Tibial nerve (tissue), 4 donors: ENCODE data around the gene CD247. TPM values are rescaled to one million over a fixed set of nuclear protein-coding genes. Genes with fewer than 3 reads are reported as not detected.

Experiments used
- DNase-seq, 2 donors: peaks; one replicate each; pipeline ENCODE4 v3.0.0-alpha.2; 2019; ENCODE audit warnings: low spot score in 2 of 2
- H3K27ac ChIP-seq, 4 donors: fragments of 200-600 bp; sonication (generic) in 3 of 4; one replicate each; pipeline ENCODE4 v1.5.1; 2017 to 2019; ENCODE audit warnings: mild to moderate bottlenecking in 1 of 4
- H3K27me3 ChIP-seq, 2 donors: fragments of 200-600 bp; sonication (generic) in 1 of 2; one replicate each; pipeline versions ENCODE4 v1.5.1 to v1.6.0; 2017 to 2019
- H3K36me3 ChIP-seq, 3 donors: fragments of 200-600 bp; sonication (generic); one replicate each; pipeline ENCODE4 v1.5.1; 2018 to 2019
- H3K4me1 ChIP-seq, 4 donors: fragments of 200-600 bp; sonication (generic) in 3 of 4; one replicate each; pipeline ENCODE4 v1.5.1; 2017 to 2019
- H3K4me3 ChIP-seq, 4 donors: fragments of 200-600 bp; sonication (generic) in 3 of 4; one replicate each; pipeline ENCODE4 v1.5.1; 2017 to 2019; ENCODE audit warnings: mild to moderate bottlenecking in 1 of 4, moderate library complexity in 1 of 4
- H3K9me3 ChIP-seq, 4 donors: fragments of 200-600 bp; sonication (generic) in 3 of 4; one replicate each; pipeline ENCODE4 v1.5.1; 2017 to 2019
- EP300 ChIP-seq, 2 donors: sonication (generic); formaldehyde crosslinking; IDR thresholded peaks; one replicate each; pipeline ENCODE4 v1.6.1; 2017; ENCODE audit warnings: antibody characterized with exemption in 2 of 2, mild to moderate bottlenecking in 1 of 2
- POLR2A ChIP-seq, 2 donors: fragments of 450-650 bp; IDR thresholded peaks; one replicate each; pipeline ENCODE4 v1.6.1; 2017; ENCODE audit warnings: antibody characterized with exemption in 2 of 2, mild to moderate bottlenecking in 2 of 2, moderate library complexity in 2 of 2
- WGBS, 2 donors: methylation state at CpG; one replicate each; pipeline ENCODE4 v1.1.5; 2018; 5-methylcytosine and 5-hydroxymethylcytosine counted together
- total RNA-seq, 4 donors: library from RNA; depleted of rRNA; stranded (reverse); fragments of >200 nt; gene quantifications; one replicate each; pipeline ENCODE4 v1.1.0, GENCODE V29; 2016
- TF ChIP-seq, protein P1 (sequence below), 5 experiments: fragments of 200-600 bp in 3 of 5; fragments of 450-650 bp in 2 of 5; sonication (generic) in 3 of 5; IDR thresholded peaks; one replicate each; pipeline ENCODE4 v1.5.1; 2016 to 2019; ENCODE audit warnings: antibody characterized with exemption in 5 of 5, mild to moderate bottlenecking in 3 of 5, moderate library complexity in 2 of 5

The CD247 gene
- total RNA-seq, 4 donors from 2014 or later, result 1.2 to 1.5 (median 1.4) TPM; not detected in 1

DNA sequence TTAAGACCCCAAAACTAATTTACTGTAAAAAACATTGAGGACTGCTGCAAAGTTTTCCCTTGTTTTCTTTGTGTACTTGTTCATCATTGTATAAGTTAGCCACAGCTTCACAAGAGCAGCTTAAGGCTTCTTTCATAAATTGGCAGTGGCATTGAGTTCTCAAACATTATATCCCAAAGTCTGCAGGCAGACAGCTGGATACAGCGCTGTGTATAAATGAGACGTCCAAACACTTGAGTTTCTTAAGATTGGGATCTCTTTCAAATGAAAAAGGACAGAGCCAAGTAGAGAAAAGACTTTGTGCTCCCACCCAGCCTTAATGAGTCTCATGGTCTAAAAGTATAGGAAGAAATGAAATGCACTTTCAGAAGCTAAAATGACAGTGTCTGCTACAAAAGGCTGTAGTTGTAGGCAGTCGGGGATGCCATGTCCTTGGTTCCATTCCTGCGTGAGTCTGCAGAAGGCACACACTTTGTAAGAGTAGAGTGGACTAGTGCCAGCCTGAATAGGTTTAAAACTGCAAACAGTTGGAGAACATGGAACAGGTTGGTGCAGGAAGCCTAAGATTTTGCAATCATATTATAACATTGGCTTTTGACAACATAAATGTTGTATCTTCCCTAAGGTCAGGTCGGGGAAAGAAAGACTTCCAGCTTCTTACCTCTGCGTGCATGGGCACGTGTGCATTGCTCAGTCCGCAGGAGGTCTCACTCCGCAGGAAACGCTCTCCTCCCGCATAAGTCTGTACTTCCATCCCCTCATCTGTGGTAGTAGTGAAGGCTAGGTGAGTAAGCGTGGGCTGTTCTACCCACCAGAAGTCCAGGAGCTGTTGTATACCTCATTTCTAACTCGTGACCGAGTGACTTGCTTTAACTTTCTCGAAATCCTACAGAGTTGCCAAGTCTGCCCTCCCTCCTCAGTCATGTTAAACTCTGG, 94.4 kb downstream of the CD247 start:
- no peaks in the 10 kb centered on the region for H3K9me3 ChIP-seq
- peaks cover 0 to 3% (median 0%) of the 10 kb centered on the region in 4 donors for H3K4me1 ChIP-seq
- 85 to 89% methylated on average over 15 of the region's 15 CpGs for WGBS, 2 donors
- H3K27ac ChIP-seq, result no peak overlapping the region
- DNase-seq, result no peak
- H3K4me3 ChIP-seq, result no peak overlapping the region
- no peak for TF ChIP-seq POLR2A (IDR thresholded peaks at IDR 0.05)
- no peak for TF ChIP-seq EP300 (IDR thresholded peaks at IDR 0.05)
- TF ChIP-seq, protein P1, sequence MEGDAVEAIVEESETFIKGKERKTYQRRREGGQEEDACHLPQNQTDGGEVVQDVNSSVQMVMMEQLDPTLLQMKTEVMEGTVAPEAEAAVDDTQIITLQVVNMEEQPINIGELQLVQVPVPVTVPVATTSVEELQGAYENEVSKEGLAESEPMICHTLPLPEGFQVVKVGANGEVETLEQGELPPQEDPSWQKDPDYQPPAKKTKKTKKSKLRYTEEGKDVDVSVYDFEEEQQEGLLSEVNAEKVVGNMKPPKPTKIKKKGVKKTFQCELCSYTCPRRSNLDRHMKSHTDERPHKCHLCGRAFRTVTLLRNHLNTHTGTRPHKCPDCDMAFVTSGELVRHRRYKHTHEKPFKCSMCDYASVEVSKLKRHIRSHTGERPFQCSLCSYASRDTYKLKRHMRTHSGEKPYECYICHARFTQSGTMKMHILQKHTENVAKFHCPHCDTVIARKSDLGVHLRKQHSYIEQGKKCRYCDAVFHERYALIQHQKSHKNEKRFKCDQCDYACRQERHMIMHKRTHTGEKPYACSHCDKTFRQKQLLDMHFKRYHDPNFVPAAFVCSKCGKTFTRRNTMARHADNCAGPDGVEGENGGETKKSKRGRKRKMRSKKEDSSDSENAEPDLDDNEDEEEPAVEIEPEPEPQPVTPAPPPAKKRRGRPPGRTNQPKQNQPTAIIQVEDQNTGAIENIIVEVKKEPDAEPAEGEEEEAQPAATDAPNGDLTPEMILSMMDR (IDR thresholded peaks at IDR 0.05), result no peak
- H3K27me3 ChIP-seq, result no peaks in the 10 kb centered on the region
- H3K36me3 ChIP-seq, result peaks cover 0 to 11% (median 0%) of the 10 kb centered on the region in 3 donors

- H3K36me3 ChIP-seq, result peaks cover 0 to 28% (median 0%) of the 10 kb centered on the region in 3 donors
- H3K4me1 ChIP-seq, result peaks cover 0 to 10% (median 1%) of the 10 kb centered on the region in 4 donors
- TF ChIP-seq, protein P1 (IDR thresholded peaks at IDR 0.05), result no peak
- TF ChIP-seq EP300 (IDR thresholded peaks at IDR 0.05) (no peak), POLR2A (IDR thresholded peaks at IDR 0.05) (no peak)
- no peaks in the 10 kb centered on the region for H3K27me3 ChIP-seq
- H3K9me3 ChIP-seq, result no peaks in the 10 kb centered on the region
- 41 to 52% methylated on average over 3 of the region's 3 CpGs for WGBS, 2 donors
- no peak overlapping the region for H3K27ac ChIP-seq
- no peak for DNase-seq
- no peak overlapping the region for H3K4me3 ChIP-seq
These were observed 97.8 kb downstream of the CD247 start for GRCh38 chr1:167420510-167420909.

DNA sequence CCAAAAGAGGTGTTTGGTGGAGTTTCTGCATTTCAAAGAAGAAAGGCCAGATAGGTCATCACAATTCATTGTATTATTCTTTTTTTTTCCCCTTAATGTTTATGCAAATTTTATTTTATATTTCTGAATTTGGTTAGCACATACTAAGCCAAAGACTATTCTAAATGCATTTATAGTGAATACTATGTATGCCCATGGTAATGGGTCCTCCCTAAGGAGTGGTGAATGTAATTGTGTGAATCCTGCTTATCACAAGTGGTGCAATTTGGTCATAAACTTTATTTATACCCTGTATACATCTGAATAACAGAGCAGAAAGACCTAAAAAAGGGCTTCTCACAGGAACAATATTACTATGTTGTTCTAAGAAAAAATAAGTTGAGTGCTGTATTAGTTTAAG, 99.1 kb downstream of the CD247 start:
- no peaks in the 10 kb centered on the region for H3K9me3 ChIP-seq
- H3K4me3 ChIP-seq, result no peak overlapping the region
- H3K27ac ChIP-seq, result no peak overlapping the region
- TF ChIP-seq POLR2A (IDR thresholded peaks at IDR 0.05), result no peak
- no peak for TF ChIP-seq EP300 (IDR thresholded peaks at IDR 0.05)
- TF ChIP-seq, protein P1 (IDR thresholded peaks at IDR 0.05), result no peak
- no peak for DNase-seq
- no peaks in the 10 kb centered on the region for H3K27me3 ChIP-seq
- peaks cover 0 to 37% (median 0%) of the 10 kb centered on the region in 3 donors for H3K36me3 ChIP-seq
- peaks cover 0 to 7% (median 1%) of the 10 kb centered on the region in 4 donors for H3K4me1 ChIP-seq

DNA sequence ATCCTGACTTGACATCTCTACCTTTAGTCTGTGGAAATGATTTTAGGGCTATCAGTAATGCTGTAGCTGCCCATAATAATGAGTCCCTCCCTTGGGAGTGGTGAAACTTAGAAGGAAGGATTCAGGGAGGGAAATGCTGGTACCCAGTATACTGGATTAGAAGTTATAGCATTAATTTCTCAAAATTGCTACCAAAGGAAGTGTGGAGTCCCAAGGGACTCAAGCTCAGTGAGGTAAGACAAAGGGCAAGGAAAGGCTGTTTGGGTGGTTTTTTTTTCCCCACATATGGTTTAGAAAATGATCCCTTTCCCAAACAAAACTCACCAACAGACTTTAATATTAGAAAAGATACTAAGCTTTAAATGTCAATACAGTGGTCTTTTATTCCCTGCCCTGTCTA, 99.9 kb downstream of the CD247 start:
- peaks cover 0 to 34% (median 0%) of the 10 kb centered on the region in 3 donors for H3K36me3 ChIP-seq
- H3K27me3 ChIP-seq, result no peaks in the 10 kb centered on the region
- no peak for DNase-seq
- TF ChIP-seq, protein P1 (IDR thresholded peaks at IDR 0.05), result no peak
- TF ChIP-seq EP300 (IDR thresholded peaks at IDR 0.05) (no peak), POLR2A (IDR thresholded peaks at IDR 0.05) (no peak)
- no peak overlapping the region for H3K27ac ChIP-seq
- H3K4me1 ChIP-seq, result peaks cover 0 to 7% (median 1%) of the 10 kb centered on the region in 4 donors
- H3K4me3 ChIP-seq, result no peak overlapping the region
- H3K9me3 ChIP-seq, result no peaks in the 10 kb centered on the region

DNA sequence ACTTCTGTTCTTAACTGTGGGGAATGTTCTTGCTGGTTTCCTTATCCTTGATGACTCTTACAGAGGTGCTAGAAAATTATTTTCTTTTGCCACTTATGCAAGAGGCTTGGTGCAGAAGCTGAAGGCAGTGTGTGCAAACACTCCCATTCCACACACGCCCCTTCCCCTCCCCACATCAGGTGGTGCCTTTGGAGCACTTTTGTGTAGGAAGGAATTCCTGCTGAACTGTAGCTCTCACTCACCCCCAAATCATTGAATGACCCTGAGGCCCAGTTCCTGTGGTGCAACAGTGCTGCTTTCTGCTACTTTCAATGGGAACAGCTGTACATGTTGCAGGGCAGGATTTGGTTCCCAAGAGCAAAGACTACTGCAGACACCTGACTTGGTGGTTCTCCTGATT, 101.8 kb downstream of the CD247 start:
- TF ChIP-seq EP300 (IDR thresholded peaks at IDR 0.05) (no peak), POLR2A (IDR thresholded peaks at IDR 0.05) (no peak)
- TF ChIP-seq, protein P1 (IDR thresholded peaks at IDR 0.05), result no peak
- peaks cover 0 to 7% (median 1%) of the 10 kb centered on the region in 4 donors for H3K4me1 ChIP-seq
- H3K27ac ChIP-seq, result no peak overlapping the region
- peaks cover 0 to 51% (median 0%) of the 10 kb centered on the region in 3 donors for H3K36me3 ChIP-seq
- H3K9me3 ChIP-seq, result no peaks in the 10 kb centered on the region
- no peaks in the 10 kb centered on the region for H3K27me3 ChIP-seq
- no peak for DNase-seq
- no peak overlapping the region for H3K4me3 ChIP-seq
- 95 to 96% methylated on average over 1 of the region's 1 CpG for WGBS, 2 donors
